Activated CD4-positive, alpha-beta T cell treated with anti-CD3 and anti-CD28 coated beads for 36 hours (primary cell): ENCODE data around the gene STARD3. TPM values are rescaled to one million over a fixed set of nuclear protein-coding genes. Genes with fewer than 3 reads are reported as not detected.

Experiments
- ATAC-seq: fragments of 200-7000 bp; cut with Tn5 transposase; one replicate; pipeline ENCODE4 v1.10.0; 2021; ENCODE audit warnings: mild to moderate bottlenecking, moderate library complexity
- CTCF ChIA-PET: fragments of 350-600 bp; sonication (Branson Sonifier 250); formaldehyde crosslinking; loops from one replicate; lab custom pipeline; 2021; ENCODE audit warnings: antibody characterized with exemption; lab: Charles Lee
- POLR2A ChIA-PET: fragments of 350-600 bp; sonication (Branson Sonifier 250); formaldehyde crosslinking; loops from one replicate; lab custom pipeline; 2021; ENCODE audit warnings: antibody characterized with exemption, inconsistent platforms; lab: Charles Lee
- DNase-seq: peaks from one replicate; pipeline ENCODE4 v3.0.0-alpha.2; 2020
- H3K27ac Mint-ChIP-seq: one replicate; pipeline ENCODE4 v1.8.0; 2021; ENCODE audit warnings: mixed read lengths
- H3K27me3 Mint-ChIP-seq: one replicate; pipeline ENCODE4 v1.8.0; 2021; ENCODE audit warnings: mixed read lengths
- H3K36me3 Mint-ChIP-seq: one replicate; pipeline ENCODE4 v1.8.0; 2021; ENCODE audit warnings: low read depth, mixed read lengths
- H3K4me1 Mint-ChIP-seq: one replicate; pipeline ENCODE4 v1.8.0; 2021; ENCODE audit warnings: mixed read lengths
- H3K4me3 Mint-ChIP-seq: one replicate; pipeline ENCODE4 v1.8.0; 2021; ENCODE audit warnings: mild to moderate bottlenecking, moderate library complexity, mixed read lengths
- H3K9me3 Mint-ChIP-seq: one replicate; pipeline ENCODE4 v1.8.0; 2021; ENCODE audit warnings: low read depth, mixed read lengths
- intact Hi-C, 2 experiments: fragments of 100-400 bp; cut with DNase I in 1 of 2; cut with micrococcal nuclease in 1 of 2; formaldehyde crosslinking; loops; one replicate each; pipeline versions ENCODE4 v1.14.2 to v1.15.1; 2022 to 2024; cut with DNase I, micrococcal nuclease
- total RNA-seq, 2 experiments: library from RNA; stranded (reverse); gene quantifications; one replicate each; pipeline ENCODE4 v1.2.3, GENCODE V29; 2021

STARD3 gene
- total RNA-seq, 2 experiments from 2014 or later, result 46.8 to 77.9 TPM

DNA sequence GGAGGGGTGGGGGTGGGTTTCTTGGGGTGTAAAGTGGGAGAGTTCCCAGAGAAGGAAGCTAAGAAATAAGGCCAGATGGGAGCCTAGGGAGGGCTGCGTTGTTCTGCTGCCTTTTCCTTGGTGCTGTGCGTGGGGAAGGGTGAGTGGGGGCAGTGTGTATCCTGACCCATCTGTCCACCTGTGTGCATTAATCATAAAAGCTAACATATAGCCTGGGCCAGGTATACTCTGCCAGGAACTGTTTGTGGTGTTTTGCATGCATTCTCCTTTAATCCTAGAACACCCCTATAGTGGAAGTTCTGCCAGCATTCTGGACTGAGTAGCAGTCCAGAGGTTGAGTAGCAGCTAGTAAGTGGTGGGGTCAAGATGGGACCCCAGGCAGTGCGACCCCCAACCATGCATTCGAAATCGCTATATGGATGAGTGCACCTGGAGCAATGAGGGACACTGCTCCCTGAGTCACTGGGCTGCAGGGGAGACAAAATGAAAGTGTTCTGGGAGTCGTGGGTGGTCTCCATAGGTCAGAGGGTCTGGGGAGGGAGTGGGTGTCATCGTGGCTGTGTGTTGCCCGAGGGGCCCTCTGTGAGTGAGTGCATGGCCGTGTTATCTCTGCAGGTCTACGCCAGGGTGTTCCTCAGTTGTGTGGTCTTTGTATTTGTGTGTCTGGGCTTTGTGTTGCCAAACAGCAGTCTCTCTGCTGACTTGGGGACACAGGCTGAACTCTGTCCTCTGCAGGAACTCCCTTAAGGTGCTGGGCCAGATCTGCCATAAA is 64.3 kb downstream of the STARD3 start:
- no peaks in the 10 kb centered on the region for H3K9me3 Mint-ChIP-seq
- intact Hi-C loops, result no loop called here
- H3K4me1 Mint-ChIP-seq, result peaks cover 3% of the 10 kb centered on the region
- H3K27me3 Mint-ChIP-seq, result peaks cover 26% of the 10 kb centered on the region
- ChIA-PET POLR2A (no interaction called here), CTCF (interaction anchor here (1.4 kb wide), 1 partner anchor 9 kb away, joined by 5 read pairs; no protein-coding TSS in a partner anchor)
- DNase-seq (no peak), ATAC-seq (no peak)
- H3K4me3 Mint-ChIP-seq, result no peak overlapping the region
- peaks cover 2% of the 10 kb centered on the region for H3K36me3 Mint-ChIP-seq
- no peak overlapping the region for H3K27ac Mint-ChIP-seq

DNA sequence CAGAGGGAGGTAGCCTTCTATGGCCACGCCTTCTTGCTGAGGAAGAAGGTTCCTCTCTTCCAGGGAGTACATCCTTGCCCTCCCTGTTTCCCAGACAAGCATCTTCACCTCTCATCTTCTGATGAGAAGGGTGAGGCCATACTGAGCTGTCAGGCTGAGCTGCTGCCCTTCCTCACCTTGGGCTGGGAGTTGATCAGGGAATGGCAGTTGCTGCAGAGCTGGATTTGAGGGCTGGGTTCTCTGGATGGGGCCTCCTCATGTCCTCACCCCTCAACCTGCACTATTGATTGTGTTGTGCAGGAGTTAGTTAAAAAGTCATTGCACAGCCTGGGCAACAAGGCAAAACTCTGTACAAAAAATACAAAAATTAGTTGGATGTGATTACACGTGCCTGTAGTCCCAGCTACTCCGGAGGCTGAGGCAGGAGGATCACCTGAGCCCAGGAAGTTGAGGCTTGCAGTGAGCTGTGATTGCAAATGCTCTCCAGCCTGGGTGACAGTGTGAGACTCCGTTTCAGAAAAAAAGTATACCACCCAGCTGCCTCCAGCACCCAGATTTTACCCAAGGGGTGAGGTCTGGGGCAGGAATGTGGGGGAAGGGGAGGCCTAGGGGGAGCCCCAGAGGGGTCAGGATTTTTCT is 65.0 kb downstream of the STARD3 start:
- DNase-seq, result no peak
- no peaks in the 10 kb centered on the region for H3K36me3 Mint-ChIP-seq
- ChIA-PET POLR2A (no interaction called here), CTCF (interaction anchor here (0.6 to 0.9 kb wide), 2 partner anchors 78 to 124 kb away, joined by 3 read pairs; no protein-coding TSS in a partner anchor)
- H3K27me3 Mint-ChIP-seq, result peaks cover 26% of the 10 kb centered on the region
- no peak overlapping the region for H3K27ac Mint-ChIP-seq
- intact Hi-C loops, result no loop called here
- no peak for ATAC-seq
- H3K4me3 Mint-ChIP-seq, result no peak overlapping the region
- peaks cover 7% of the 10 kb centered on the region for H3K4me1 Mint-ChIP-seq
- H3K9me3 Mint-ChIP-seq, result no peaks in the 10 kb centered on the region

GRCh38 chr17:39702901-39703893 is 66.3 kb downstream of the STARD3 start:
- DNase-seq (no peak), ATAC-seq (no peak)
- no peak overlapping the region for H3K4me3 Mint-ChIP-seq
- CTCF ChIA-PET, result interaction anchor here (0.5 kb wide), 1 partner anchor 432 kb away, joined by 4 read pairs; no protein-coding TSS in a partner anchor
- peaks cover 14% of the 10 kb centered on the region for H3K4me1 Mint-ChIP-seq
- H3K27ac Mint-ChIP-seq, result no peak overlapping the region
- H3K27me3 Mint-ChIP-seq, result peaks cover 24% of the 10 kb centered on the region
- no peaks in the 10 kb centered on the region for H3K36me3 Mint-ChIP-seq
- intact Hi-C loops, result no loop called here
- H3K9me3 Mint-ChIP-seq, result no peaks in the 10 kb centered on the region
- POLR2A ChIA-PET, result interaction anchor here (0.5 kb wide), 1 partner anchor 23 kb away, joined by 4 read pairs; no protein-coding TSS in a partner anchor

GRCh38 chr17:39703913-39704312 is 67.0 kb downstream of the STARD3 start:
- DNase-seq, result no peak
- peaks cover 23% of the 10 kb centered on the region for H3K27me3 Mint-ChIP-seq
- H3K36me3 Mint-ChIP-seq, result no peaks in the 10 kb centered on the region
- H3K9me3 Mint-ChIP-seq, result no peaks in the 10 kb centered on the region
- H3K27ac Mint-ChIP-seq, result no peak overlapping the region
- ChIA-PET POLR2A (no interaction called here), CTCF (interaction anchor here (0.5 kb wide), 1 partner anchor 433 kb away, joined by 4 read pairs; no protein-coding TSS in a partner anchor)
- no peak for ATAC-seq
- no peak overlapping the region for H3K4me3 Mint-ChIP-seq
- intact Hi-C loops, result no loop called here
- peaks cover 14% of the 10 kb centered on the region for H3K4me1 Mint-ChIP-seq

DNA sequence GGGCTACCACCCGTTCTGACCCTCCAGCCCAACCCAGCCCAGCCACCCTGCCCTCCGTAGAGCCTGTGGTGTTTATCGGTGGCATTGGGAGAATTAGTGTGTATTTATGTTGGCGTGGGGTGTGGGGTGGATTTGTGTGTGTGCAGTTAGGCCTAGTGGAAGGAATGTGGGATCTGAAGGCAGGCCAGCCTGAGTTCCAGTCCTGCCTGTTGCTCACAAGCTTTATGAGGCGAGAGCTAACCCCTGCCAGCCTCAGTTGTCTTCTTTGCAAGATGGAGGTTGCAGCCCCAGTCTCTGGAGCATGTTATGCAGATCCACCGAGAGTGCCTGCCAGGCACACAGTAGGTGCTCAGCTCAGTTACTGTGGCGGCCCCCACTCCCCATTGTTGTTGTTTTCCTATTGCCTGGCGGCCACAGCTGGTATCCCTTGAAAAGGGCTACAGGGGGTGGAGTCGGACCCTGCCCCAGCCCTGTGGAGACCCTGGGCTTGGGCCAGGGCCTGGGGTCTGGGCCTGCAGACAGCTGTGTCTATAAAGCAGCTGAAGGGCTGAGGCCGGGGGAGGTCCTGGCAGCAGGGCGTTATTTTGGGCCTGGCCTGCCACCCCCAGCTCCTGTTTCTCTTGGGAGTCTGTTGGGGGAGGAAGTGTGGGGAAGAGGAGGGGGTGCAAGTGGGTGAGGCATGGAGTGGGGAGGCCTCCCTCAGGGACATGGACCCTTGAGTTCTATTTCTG is 68.0 kb downstream of the STARD3 start:
- ATAC-seq (no peak), DNase-seq (no peak)
- intact Hi-C loops, result no loop called here
- H3K4me3 Mint-ChIP-seq, result no peak overlapping the region
- H3K36me3 Mint-ChIP-seq, result no peaks in the 10 kb centered on the region
- H3K27ac Mint-ChIP-seq, result no peak overlapping the region
- H3K27me3 Mint-ChIP-seq, result peaks cover 13% of the 10 kb centered on the region
- ChIA-PET CTCF (no interaction called here), POLR2A (no interaction called here)
- no peaks in the 10 kb centered on the region for H3K9me3 Mint-ChIP-seq
- peaks cover 10% of the 10 kb centered on the region for H3K4me1 Mint-ChIP-seq

- H3K4me3 Mint-ChIP-seq, result no peak overlapping the region
- no peaks in the 10 kb centered on the region for H3K36me3 Mint-ChIP-seq
- H3K27ac Mint-ChIP-seq, result no peak overlapping the region
- ATAC-seq, result no peak
- peaks cover 10% of the 10 kb centered on the region for H3K4me1 Mint-ChIP-seq
- H3K27me3 Mint-ChIP-seq, result peaks cover 9% of the 10 kb centered on the region
- no peaks in the 10 kb centered on the region for H3K9me3 Mint-ChIP-seq
- ChIA-PET POLR2A (no interaction called here), CTCF (no interaction called here)
- intact Hi-C loops, result no loop called here
- no peak for DNase-seq
Measured at GRCh38 chr17:39705786-39706348, 68.9 kb downstream of the STARD3 start.

DNA sequence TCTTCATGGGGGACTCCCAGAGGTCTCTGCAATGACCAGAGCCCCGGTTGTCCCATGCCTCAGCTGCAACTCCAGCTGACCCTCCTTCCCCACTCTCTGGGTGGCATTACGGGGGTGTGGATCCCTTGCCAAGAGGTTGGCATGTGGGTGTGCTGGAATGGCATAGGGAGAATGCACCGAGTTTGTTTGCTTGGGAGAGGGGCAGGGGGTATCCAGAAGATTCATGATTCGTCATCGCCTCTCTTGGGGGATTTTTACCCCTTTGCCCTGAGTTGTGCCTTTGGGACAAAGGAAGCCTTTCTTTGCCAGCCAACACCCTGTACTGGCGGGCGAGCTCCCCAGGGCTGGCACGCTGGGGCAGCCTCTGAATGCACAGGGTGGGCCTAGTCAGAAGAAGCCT is 69.4 kb downstream of the STARD3 start:
- H3K27me3 Mint-ChIP-seq, result peaks cover 4% of the 10 kb centered on the region
- H3K36me3 Mint-ChIP-seq, result no peaks in the 10 kb centered on the region
- no peak for ATAC-seq
- POLR2A ChIA-PET, result no interaction called here
- H3K4me1 Mint-ChIP-seq, result peaks cover 10% of the 10 kb centered on the region
- no peak for DNase-seq
- H3K9me3 Mint-ChIP-seq, result no peaks in the 10 kb centered on the region
- no peak overlapping the region for H3K4me3 Mint-ChIP-seq
- intact Hi-C loops, result no loop called here
- no peak overlapping the region for H3K27ac Mint-ChIP-seq
- CTCF ChIA-PET, result no interaction called here

- Mint-ChIP-seq H3K27ac (peak overlapping the region; percentile 56), H3K36me3 (no peaks in the 10 kb centered on the region), H3K9me3 (no peaks in the 10 kb centered on the region), H3K4me3 (no peak overlapping the region), H3K4me1 (peaks cover 10% of the 10 kb centered on the region), H3K27me3 (no peaks in the 10 kb centered on the region)
- POLR2A ChIA-PET, result no interaction called here
- CTCF ChIA-PET, result no interaction called here
- intact Hi-C loops, result no loop called here
- DNase-seq (no peak), ATAC-seq (peak; percentile 58)
Measured at GRCh38 chr17:39706921-39707337, 70.0 kb downstream of the STARD3 start.

DNA sequence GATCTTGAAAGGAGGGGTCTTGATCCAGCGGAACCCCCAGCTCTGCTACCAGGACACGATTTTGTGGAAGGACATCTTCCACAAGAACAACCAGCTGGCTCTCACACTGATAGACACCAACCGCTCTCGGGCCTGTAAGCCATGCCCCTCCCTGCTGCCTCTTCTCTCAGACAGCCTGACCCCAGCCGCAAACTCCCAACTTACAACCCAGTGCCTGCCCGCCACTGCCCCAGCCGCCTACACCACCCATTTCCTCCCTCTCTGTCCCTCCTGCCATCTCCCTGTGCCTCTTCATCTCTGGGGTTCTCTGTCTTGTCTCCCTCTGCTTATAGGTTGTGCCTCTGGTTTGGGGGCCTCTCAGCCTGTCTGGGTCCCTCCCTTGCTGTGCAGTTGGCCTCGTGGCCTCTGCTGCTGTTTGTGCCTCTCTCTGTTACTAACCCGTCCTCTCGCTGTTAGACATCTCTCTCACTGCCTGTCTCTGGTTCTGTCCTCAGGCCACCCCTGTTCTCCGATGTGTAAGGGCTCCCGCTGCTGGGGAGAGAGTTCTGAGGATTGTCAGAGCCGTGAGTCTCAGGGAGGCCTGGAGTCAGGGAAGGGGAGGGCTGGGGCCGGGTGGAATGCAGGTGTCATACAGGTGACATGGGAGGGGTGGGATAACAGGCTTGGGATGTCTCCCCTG is 72.5 kb downstream of the STARD3 start:
- Mint-ChIP-seq H3K4me3 (no peak overlapping the region), H3K9me3 (no peaks in the 10 kb centered on the region), H3K27ac (no peak overlapping the region), H3K27me3 (no peaks in the 10 kb centered on the region), H3K36me3 (no peaks in the 10 kb centered on the region), H3K4me1 (peaks cover 10% of the 10 kb centered on the region)
- ChIA-PET POLR2A (no interaction called here), CTCF (no interaction called here)
- intact Hi-C loops, result no loop called here
- no peak for DNase-seq
- ATAC-seq, result no peak
